SK-N-SH (cell line): Measurements from ENCODE around the gene SFI1.

ENCODE experiments used
- ELF1 ChIP-seq: IDR thresholded peaks from 2 replicates; pipeline ENCODE4 v1.4.0; 2012
- EZH2phosphoT487 ChIP-seq: fragments of 200-600 bp; sonication (generic); IDR thresholded peaks from 2 replicates; pipeline ENCODE4 v1.6.1; 2017; ENCODE audit warnings: low read depth, mixed run types, mild to moderate bottlenecking, antibody characterized with exemption, moderate library complexity, borderline replicate concordance
- MXI1 ChIP-seq: IDR thresholded peaks from 2 replicates; pipeline ENCODE4 v1.6.1; 2012; ENCODE audit warnings: mild to moderate bottlenecking, low read depth, low read length, improper control_type of control experiment
- NRF1 ChIP-seq: IDR thresholded peaks from 2 replicates; pipeline ENCODE4 v1.6.1; 2012; ENCODE audit warnings: low read depth, mild to moderate bottlenecking, low read length
- TAF1 ChIP-seq: IDR thresholded peaks from 2 replicates; pipeline ENCODE4 v1.6.1; 2012; ENCODE audit warnings: low read depth, mild to moderate bottlenecking, low read length, moderate library complexity, borderline replicate concordance
- TF ChIP-seq, protein P1 (sequence below): fragments of 200-600 bp; sonication (generic); IDR thresholded peaks from 2 replicates; pipeline ENCODE4 v1.6.1; 2017; ENCODE audit warnings: antibody characterized with exemption, mild to moderate bottlenecking, moderate library complexity

DNA sequence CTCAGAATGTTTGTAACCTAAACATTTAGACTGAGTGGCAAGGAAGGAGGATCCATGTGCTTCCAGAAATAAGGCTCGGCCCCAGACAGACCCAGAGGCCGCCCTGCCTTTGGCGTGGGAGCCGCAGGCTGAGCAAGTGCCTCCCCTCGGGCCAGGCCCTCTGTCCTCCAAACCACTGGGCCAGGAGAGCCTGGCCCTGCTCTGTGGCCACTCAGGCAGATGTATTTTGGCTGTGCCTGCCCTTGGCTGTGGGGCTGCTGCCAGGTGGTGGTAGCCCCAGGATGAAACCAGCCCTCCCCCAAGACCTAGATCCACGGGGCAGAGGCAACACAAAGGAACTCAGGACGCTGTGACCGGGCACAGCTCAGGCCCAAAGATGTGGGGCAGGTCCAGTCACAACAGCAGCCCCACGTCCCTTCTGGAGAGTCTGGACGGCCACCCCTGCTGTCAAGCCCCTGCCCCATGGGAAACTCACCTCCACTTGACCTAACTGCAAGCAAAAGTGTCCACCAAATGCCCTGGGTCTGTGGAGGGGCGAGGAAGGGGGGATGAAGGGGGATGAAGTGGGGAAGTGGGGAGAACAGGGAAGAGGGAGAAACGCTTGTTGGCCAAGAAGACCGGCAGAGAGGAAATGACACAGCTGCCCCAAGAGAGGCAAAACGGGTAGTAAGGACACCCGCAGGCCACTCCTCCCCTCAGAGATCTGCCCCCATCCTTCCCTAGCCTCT is 141.7 kb downstream of the SFI1 start:
- TF ChIP-seq NRF1 (no peak), ELF1 (no peak), EZH2phosphoT487 (no peak), MXI1 (no peak), TAF1 (no peak)
- TF ChIP-seq, protein P1, sequence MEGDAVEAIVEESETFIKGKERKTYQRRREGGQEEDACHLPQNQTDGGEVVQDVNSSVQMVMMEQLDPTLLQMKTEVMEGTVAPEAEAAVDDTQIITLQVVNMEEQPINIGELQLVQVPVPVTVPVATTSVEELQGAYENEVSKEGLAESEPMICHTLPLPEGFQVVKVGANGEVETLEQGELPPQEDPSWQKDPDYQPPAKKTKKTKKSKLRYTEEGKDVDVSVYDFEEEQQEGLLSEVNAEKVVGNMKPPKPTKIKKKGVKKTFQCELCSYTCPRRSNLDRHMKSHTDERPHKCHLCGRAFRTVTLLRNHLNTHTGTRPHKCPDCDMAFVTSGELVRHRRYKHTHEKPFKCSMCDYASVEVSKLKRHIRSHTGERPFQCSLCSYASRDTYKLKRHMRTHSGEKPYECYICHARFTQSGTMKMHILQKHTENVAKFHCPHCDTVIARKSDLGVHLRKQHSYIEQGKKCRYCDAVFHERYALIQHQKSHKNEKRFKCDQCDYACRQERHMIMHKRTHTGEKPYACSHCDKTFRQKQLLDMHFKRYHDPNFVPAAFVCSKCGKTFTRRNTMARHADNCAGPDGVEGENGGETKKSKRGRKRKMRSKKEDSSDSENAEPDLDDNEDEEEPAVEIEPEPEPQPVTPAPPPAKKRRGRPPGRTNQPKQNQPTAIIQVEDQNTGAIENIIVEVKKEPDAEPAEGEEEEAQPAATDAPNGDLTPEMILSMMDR, result no peak
